HL-60 (cell line): ENCODE results near the gene CLEC10A.

Experiments
- DNase-seq, 2 experiments: peaks; one replicate each; pipeline ENCODE4 v3.0.0-alpha.2; 2010 to 2020; ENCODE audit warnings: low read depth in 1 of 2, low spot score in 1 of 2
- H3K27ac ChIP-seq: fragments of 250-450 bp; sonication (Bioruptor Pico); replicated peaks from 2 replicates; pipeline ENCODE4 v1.5.1; 2020; ENCODE audit warnings: mild to moderate bottlenecking, moderate library complexity
- H3K27me3 ChIP-seq: fragments of 250-450 bp; sonication (Bioruptor Pico); 2 replicates; pipeline ENCODE4 v1.5.1; 2021; ENCODE audit warnings: mild to moderate bottlenecking, moderate library complexity; ENCODE audit not compliant: insufficient read depth, poor library complexity, severe bottlenecking
- H3K4me3 ChIP-seq: replicated peaks from 2 replicates; pipeline ENCODE4 v1.5.1; 2011; ENCODE audit warnings: mild to moderate bottlenecking, control low read depth, low read length; ENCODE audit not compliant: insufficient read depth
- GABPA ChIP-seq: IDR thresholded peaks from 2 replicates; pipeline ENCODE4 v1.6.1; 2012; ENCODE audit warnings: low read depth
- POLR2AphosphoS5 ChIP-seq: IDR thresholded peaks from 2 replicates; pipeline ENCODE4 v1.6.1; 2012; ENCODE audit warnings: low read depth
- SPI1 ChIP-seq: IDR thresholded peaks from 2 replicates; pipeline ENCODE4 v1.6.1; 2012; ENCODE audit warnings: low read depth, mild to moderate bottlenecking, borderline replicate concordance
- TF ChIP-seq, protein P1 (sequence below): IDR thresholded peaks from one replicate; pipeline ENCODE4 v1.5.1; 2011; ENCODE audit warnings: low read length, control low read depth, inconsistent platforms; ENCODE audit not compliant: insufficient read depth
- TF ChIP-seq, protein P2 (sequence below): IDR thresholded peaks from 2 replicates; pipeline ENCODE4 v1.6.1; 2012; ENCODE audit warnings: low read depth; ENCODE audit not compliant: insufficient replicate concordance

Gene CLEC10A

DNA sequence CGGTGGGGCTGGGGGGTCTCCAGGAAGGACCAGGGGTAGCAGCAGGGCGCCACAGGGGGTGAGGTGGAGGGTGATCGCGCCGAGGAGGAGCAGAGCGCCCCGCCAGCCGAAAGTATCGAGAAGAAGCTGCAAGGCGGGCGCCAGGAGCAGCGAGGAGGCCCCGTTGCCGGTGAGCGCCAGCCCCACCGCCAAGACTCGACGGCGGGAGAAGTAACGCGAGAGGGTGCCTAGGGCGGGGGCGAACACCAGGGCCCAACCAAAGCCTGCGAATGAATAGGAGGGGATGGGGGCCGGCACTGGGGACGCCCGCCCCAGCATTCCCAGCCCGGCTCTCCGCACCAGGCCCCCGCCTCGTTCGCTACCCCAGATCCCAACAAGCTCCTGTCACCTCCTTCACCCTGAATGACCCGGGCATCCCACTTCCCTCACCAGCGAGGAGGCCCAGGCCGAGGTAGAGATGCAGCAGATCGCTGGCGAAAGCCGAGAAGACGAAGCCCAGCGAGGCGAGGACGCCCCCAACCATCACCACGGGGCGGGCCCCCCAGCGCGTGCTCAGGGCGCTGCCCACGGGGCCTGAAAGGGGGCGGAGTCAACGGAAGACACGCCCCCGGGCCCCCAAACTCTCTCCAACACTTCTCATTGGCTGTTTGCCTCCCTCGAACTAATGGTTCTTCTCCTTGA is 37.4 kb downstream of the CLEC10A start:
- no peak for TF ChIP-seq SPI1
- TF ChIP-seq, protein P1, sequence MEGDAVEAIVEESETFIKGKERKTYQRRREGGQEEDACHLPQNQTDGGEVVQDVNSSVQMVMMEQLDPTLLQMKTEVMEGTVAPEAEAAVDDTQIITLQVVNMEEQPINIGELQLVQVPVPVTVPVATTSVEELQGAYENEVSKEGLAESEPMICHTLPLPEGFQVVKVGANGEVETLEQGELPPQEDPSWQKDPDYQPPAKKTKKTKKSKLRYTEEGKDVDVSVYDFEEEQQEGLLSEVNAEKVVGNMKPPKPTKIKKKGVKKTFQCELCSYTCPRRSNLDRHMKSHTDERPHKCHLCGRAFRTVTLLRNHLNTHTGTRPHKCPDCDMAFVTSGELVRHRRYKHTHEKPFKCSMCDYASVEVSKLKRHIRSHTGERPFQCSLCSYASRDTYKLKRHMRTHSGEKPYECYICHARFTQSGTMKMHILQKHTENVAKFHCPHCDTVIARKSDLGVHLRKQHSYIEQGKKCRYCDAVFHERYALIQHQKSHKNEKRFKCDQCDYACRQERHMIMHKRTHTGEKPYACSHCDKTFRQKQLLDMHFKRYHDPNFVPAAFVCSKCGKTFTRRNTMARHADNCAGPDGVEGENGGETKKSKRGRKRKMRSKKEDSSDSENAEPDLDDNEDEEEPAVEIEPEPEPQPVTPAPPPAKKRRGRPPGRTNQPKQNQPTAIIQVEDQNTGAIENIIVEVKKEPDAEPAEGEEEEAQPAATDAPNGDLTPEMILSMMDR, result no peak
- TF ChIP-seq GABPA, result no peak
- TF ChIP-seq, protein P2, sequence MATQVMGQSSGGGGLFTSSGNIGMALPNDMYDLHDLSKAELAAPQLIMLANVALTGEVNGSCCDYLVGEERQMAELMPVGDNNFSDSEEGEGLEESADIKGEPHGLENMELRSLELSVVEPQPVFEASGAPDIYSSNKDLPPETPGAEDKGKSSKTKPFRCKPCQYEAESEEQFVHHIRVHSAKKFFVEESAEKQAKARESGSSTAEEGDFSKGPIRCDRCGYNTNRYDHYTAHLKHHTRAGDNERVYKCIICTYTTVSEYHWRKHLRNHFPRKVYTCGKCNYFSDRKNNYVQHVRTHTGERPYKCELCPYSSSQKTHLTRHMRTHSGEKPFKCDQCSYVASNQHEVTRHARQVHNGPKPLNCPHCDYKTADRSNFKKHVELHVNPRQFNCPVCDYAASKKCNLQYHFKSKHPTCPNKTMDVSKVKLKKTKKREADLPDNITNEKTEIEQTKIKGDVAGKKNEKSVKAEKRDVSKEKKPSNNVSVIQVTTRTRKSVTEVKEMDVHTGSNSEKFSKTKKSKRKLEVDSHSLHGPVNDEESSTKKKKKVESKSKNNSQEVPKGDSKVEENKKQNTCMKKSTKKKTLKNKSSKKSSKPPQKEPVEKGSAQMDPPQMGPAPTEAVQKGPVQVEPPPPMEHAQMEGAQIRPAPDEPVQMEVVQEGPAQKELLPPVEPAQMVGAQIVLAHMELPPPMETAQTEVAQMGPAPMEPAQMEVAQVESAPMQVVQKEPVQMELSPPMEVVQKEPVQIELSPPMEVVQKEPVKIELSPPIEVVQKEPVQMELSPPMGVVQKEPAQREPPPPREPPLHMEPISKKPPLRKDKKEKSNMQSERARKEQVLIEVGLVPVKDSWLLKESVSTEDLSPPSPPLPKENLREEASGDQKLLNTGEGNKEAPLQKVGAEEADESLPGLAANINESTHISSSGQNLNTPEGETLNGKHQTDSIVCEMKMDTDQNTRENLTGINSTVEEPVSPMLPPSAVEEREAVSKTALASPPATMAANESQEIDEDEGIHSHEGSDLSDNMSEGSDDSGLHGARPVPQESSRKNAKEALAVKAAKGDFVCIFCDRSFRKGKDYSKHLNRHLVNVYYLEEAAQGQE, result no peak
- no peak for TF ChIP-seq POLR2AphosphoS5
- peaks cover 12% of the 10 kb centered on the region for H3K27me3 ChIP-seq
- H3K4me3 ChIP-seq, result no peak overlapping the region
- no peak for DNase-seq
- no peak overlapping the region for H3K27ac ChIP-seq

DNA sequence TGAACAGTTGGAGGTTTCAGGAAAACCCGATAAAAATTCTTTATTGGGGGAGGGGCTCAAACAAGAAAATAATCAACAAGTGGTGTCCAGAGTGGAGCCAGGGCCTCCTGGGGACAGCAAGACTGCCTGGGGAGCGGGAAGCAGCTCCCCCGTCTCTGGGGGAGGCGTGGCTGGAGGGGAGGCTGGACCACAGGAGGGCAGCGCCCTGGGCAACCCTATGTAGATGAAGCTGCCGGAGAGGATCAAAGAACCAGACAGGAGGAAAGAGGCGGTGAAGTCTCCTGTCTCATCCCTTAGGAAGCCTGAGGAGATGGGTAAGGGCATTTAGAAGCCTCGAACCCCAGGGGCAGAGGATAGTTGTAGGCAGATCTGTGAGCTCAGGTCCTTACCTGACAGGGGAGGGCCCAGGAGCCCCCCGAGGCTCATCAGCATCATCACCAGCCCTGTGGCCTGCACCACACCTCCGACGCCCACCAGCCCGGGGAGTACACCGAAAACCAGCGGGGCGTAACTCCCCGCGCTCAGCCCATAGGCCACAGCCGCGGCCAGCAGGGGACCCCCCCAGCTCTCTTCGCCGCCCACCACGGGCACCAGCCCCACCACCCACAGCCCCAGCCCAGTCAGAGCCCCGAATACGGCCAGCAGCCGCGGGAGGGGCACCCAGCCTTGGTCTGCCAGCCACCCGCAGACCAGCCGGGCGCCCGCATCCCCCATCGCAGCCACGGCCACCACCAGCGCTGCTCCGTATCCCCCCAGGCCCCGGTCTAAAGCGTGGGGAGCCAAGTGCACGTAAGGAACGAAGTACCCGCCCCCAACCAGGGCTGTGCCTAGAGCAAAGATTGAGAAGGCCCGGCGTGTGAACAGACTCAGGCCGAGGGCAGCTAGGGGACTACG is 38.2 kb downstream of the CLEC10A start:
- TF ChIP-seq POLR2AphosphoS5 (no peak), GABPA (no peak), SPI1 (no peak)
- TF ChIP-seq, protein P1, result no peak
- TF ChIP-seq, protein P2, result no peak
- DNase-seq, result no peak
- Histone ChIP-seq H3K27ac (no peak overlapping the region), H3K27me3 (peaks cover 12% of the 10 kb centered on the region), H3K4me3 (no peak overlapping the region)

DNA sequence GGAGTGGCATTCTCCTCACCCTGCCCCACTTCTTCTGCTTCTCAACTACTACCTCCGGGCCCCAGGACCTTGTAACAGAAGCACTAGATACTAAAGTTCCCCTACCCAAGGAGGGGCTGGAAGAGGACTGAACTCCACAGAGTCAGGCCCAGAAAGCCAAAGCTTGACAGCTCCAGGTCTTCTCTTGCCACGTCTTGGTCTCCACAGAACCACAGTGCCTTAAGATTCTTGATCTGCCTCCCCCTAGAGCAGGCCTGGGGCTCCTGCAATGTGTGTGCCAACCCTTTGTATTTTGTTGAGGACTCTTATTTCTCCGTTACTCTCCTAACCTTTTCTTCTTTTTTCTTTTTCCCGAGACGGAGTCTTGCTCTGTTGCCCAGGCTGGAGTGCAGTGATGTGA is 40.2 kb downstream of the CLEC10A start:
- Histone ChIP-seq H3K27me3 (peaks cover 9% of the 10 kb centered on the region), H3K4me3 (no peak overlapping the region), H3K27ac (no peak overlapping the region)
- no peak for DNase-seq
- TF ChIP-seq POLR2AphosphoS5 (no peak), SPI1 (no peak), GABPA (no peak)
- TF ChIP-seq, protein P1, result no peak
- TF ChIP-seq, protein P2, result no peak
